Measurements from ENCODE around the gene SLC66A2. TPM values are rescaled to one million over a fixed set of nuclear protein-coding genes. Genes with fewer than 3 reads are reported as not detected.

Gene SLC66A2
- total and polyA plus RNA-seq, 10 donors = 28.7 to 61.9 (median 50.0) TPM

DNA sequence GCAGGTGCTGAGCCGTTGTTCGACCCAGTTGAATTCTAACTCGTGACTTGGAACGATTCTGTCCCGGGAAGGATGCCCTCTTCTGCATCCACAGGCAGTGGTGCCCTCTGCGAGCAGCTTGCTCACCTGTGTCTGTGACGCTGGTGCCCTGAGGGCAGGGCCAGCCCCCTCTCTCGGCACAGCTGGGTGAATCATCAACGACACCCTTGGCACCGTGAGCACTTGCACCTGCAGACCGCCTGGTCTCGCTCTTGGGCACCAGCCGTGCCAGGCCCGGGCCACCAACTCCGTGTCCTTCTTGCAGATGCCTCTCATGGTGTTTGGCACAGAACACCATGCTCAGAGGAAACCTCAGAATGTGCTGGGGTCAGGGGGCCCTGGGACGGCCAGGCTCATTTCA, 75.0 kb downstream of the SLC66A2 start:
- intact Hi-C loops (cut with DNase I; ENCODE audit: low total_unique reads) = no loop called here
- DNase-seq = peak; percentile 58
- no peak overlapping the region for H3K27ac ChIP-seq
- H3K4me3 ChIP-seq = no peak overlapping the region
- H3K4me1 ChIP-seq = peaks cover 0 to 6% (median 0%) of the 10 kb centered on the region in 6 donors
- H3K27me3 ChIP-seq (replicated peaks in 1 of 7) = peaks cover 0 to 39% (median 0%) of the 10 kb centered on the region in 7 donors
- H3K36me3 ChIP-seq = no peaks in the 10 kb centered on the region
- H3K9me3 ChIP-seq = peaks cover 0 to 10% (median 4%) of the 10 kb centered on the region in 8 donors
- TF ChIP-seq, protein P1, sequence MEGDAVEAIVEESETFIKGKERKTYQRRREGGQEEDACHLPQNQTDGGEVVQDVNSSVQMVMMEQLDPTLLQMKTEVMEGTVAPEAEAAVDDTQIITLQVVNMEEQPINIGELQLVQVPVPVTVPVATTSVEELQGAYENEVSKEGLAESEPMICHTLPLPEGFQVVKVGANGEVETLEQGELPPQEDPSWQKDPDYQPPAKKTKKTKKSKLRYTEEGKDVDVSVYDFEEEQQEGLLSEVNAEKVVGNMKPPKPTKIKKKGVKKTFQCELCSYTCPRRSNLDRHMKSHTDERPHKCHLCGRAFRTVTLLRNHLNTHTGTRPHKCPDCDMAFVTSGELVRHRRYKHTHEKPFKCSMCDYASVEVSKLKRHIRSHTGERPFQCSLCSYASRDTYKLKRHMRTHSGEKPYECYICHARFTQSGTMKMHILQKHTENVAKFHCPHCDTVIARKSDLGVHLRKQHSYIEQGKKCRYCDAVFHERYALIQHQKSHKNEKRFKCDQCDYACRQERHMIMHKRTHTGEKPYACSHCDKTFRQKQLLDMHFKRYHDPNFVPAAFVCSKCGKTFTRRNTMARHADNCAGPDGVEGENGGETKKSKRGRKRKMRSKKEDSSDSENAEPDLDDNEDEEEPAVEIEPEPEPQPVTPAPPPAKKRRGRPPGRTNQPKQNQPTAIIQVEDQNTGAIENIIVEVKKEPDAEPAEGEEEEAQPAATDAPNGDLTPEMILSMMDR (IDR thresholded peaks at IDR 0.05 in 8 of 11, conservative IDR thresholded peaks at IDR 0.05 in 3 of 11) = no peak
- TF ChIP-seq POLR2AphosphoS5 (IDR thresholded peaks at IDR 0.05) (no peak), POLR2A (IDR thresholded peaks at IDR 0.05) (no peak)
- WGBS, 5 donors = 87 to 90% (median 89%) methylated on average over 13 to 16 of the region's 16 CpGs

GRCh38 chr18:79875931-79876461, 75.5 kb downstream of the SLC66A2 start:
- intact Hi-C loops (cut with DNase I; ENCODE audit: low total_unique reads) = no loop called here
- H3K27me3 ChIP-seq (replicated peaks in 1 of 7) = peaks cover 0 to 43% (median 0%) of the 10 kb centered on the region in 7 donors
- no peaks in the 10 kb centered on the region for H3K36me3 ChIP-seq
- peak; percentile 59 for DNase-seq
- peaks cover 0 to 6% (median 0%) of the 10 kb centered on the region in 6 donors for H3K4me1 ChIP-seq
- no peak overlapping the region for H3K4me3 ChIP-seq
- WGBS, 5 donors = 87 to 97% (median 90%) methylated on average over 20 to 23 of the region's 23 CpGs
- H3K9me3 ChIP-seq = peaks cover 0 to 10% (median 4%) of the 10 kb centered on the region in 8 donors
- TF ChIP-seq, protein P1 (IDR thresholded peaks at IDR 0.05 in 8 of 11, conservative IDR thresholded peaks at IDR 0.05 in 3 of 11) = no peak
- no peak for TF ChIP-seq POLR2AphosphoS5 (IDR thresholded peaks at IDR 0.05)
- TF ChIP-seq POLR2A (IDR thresholded peaks at IDR 0.05) = no peak
- H3K27ac ChIP-seq = no peak overlapping the region

DNA sequence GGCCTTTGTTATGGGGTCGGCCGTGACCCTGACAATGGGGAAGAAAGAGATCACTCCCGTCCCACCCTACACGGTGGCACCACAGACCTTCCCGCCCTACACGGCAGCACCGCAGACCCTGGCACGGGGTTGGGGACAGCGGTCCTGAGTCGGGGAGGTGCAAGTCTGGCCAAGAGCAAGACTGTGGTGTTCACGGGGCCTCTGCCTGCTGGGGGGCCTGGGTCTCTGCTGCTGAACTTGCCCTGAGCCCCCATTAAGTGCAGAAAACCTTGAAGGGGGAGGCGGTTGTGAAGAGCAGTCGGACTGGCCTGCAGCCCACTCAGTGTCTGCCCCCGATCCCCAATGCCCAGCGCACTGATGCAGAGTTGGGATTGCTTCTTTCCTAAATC, 75.9 kb downstream of the SLC66A2 start:
- peaks cover 0 to 43% (median 0%) of the 10 kb centered on the region in 7 donors for H3K27me3 ChIP-seq (replicated peaks in 1 of 7)
- TF ChIP-seq, protein P1 (IDR thresholded peaks at IDR 0.05 in 8 of 11, conservative IDR thresholded peaks at IDR 0.05 in 3 of 11) = no peak
- TF ChIP-seq POLR2AphosphoS5 (IDR thresholded peaks at IDR 0.05) (no peak), POLR2A (IDR thresholded peaks at IDR 0.05) (no peak)
- H3K4me3 ChIP-seq = no peak overlapping the region
- peak; percentile 47 for DNase-seq
- WGBS, 5 donors = 87 to 91% (median 88%) methylated on average over 15 of the region's 15 CpGs
- peaks cover 0 to 10% (median 4%) of the 10 kb centered on the region in 8 donors for H3K9me3 ChIP-seq
- H3K4me1 ChIP-seq = peaks cover 0 to 6% (median 0%) of the 10 kb centered on the region in 6 donors
- no peak overlapping the region for H3K27ac ChIP-seq
- intact Hi-C loops (cut with DNase I; ENCODE audit: low total_unique reads) = no loop called here
- no peaks in the 10 kb centered on the region for H3K36me3 ChIP-seq

DNA sequence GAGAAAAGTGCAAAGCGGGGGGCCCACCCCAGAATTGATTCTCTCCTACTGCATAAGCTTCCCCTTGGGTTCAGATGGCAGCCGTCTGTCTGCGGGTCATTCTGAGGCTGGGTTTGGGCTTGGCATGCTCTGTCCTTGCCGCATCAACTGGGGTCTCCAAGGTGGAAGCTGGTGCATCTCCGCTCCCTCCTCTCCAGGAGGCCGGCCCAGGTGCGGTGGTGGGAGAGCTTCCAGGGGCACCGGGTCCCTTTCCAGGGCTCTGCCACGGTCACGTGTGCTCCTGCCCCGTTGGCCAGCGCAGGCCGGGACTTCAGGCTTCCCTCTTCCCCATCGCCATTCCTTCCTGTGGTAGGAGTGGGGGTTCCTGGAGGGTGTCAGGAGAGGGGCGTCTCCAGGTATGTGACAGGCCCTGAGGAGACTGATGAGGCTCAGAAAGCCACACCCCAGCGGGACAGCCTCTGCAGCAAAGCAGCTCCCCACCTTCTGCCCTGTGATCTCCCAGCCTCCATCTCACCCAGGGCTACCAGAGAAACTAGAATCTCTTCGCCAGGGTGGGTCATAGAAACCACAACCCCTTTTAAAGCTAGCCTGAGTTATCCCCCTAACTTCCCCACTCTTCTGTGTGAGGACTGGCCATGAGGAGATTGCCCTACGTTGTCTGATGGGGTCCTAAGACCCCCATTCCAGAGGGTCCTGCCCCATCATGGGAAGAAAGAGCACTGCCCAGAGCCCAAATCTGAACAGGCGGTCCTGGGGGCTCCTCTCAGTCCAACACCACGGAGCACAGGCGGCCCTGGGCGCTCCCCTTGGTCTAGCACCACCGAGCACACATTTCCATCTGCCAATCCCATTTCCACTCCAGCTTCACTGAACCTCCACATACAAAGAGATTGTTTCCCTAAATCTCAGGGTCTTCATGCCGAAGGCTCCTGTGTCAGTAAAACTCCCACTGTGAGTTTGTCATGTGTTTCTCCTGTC, 76.6 kb downstream of the SLC66A2 start:
- intact Hi-C loops (cut with DNase I; ENCODE audit: low total_unique reads) = no loop called here
- H3K4me3 ChIP-seq = no peak overlapping the region
- no peaks in the 10 kb centered on the region for H3K36me3 ChIP-seq
- TF ChIP-seq, protein P1 (IDR thresholded peaks at IDR 0.05 in 8 of 11, conservative IDR thresholded peaks at IDR 0.05 in 3 of 11) = no peak
- TF ChIP-seq POLR2AphosphoS5 (IDR thresholded peaks at IDR 0.05) (no peak), POLR2A (IDR thresholded peaks at IDR 0.05) (no peak)
- no peak overlapping the region for H3K27ac ChIP-seq
- peaks cover 0 to 43% (median 0%) of the 10 kb centered on the region in 7 donors for H3K27me3 ChIP-seq (replicated peaks in 1 of 7)
- DNase-seq = peak; percentile 43
- peaks cover 0 to 6% (median 0%) of the 10 kb centered on the region in 6 donors for H3K4me1 ChIP-seq
- WGBS, 5 donors = 77 to 91% (median 81%) methylated on average over 16 to 24 of the region's 24 CpGs
- peaks cover 0 to 10% (median 4%) of the 10 kb centered on the region in 8 donors for H3K9me3 ChIP-seq
